ENCODE measurements around the gene ICE2.

The ICE2 gene

GRCh38 chr15:60448668-60449360, 30.1 kb downstream of the ICE2 start:
- ChIA-PET POLR2A (no interaction called here), CTCF (interaction anchor here (0.6 kb wide), 1 partner anchor 72 kb away, joined by 3 read pairs; no protein-coding TSS in a partner anchor)
- TF ChIP-seq BHLHE40 (IDR thresholded peaks at IDR 0.05; ENCODE audit: borderline replicate concordance) (no peak), LEF1 (IDR thresholded peaks at IDR 0.05; ENCODE audit: borderline replicate concordance) (no peak), ARNT (IDR thresholded peaks at IDR 0.05) (no peak), HDGF (IDR thresholded peaks at IDR 0.05; ENCODE audit: borderline replicate concordance) (no peak), FOXM1 (IDR thresholded peaks at IDR 0.05; ENCODE audit: borderline replicate concordance) (no peak), L3MBTL2 (conservative IDR thresholded peaks at IDR 0.05) (no peak), ELF4 (IDR thresholded peaks at IDR 0.05) (no peak), FOXA1 (IDR thresholded peaks at IDR 0.05) (no peak), FOXK2 (IDR thresholded peaks at IDR 0.05) (no peak), SUZ12 (IDR thresholded peaks at IDR 0.05) (no peak), NFRKB (IDR thresholded peaks at IDR 0.05) (no peak), ZNF384 (IDR thresholded peaks at IDR 0.05) (no peak), TARDBP (IDR thresholded peaks at IDR 0.05) (no peak), SP1 (IDR thresholded peaks at IDR 0.05) (no peak), PKNOX1 (IDR thresholded peaks at IDR 0.05) (no peak), CTBP1 (IDR thresholded peaks at IDR 0.05; ENCODE audit: borderline replicate concordance) (no peak)
- no peak for DNase-seq (ENCODE audit: extremely low spot score)

GRCh38 chr15:60444289-60444912, 34.5 kb downstream of the ICE2 start:
- no peak for DNase-seq (ENCODE audit: extremely low spot score)
- TF ChIP-seq L3MBTL2 (conservative IDR thresholded peaks at IDR 0.05) = no peak
- TF ChIP-seq FOXK2 (IDR thresholded peaks at IDR 0.05) = no peak
- no peak for TF ChIP-seq LEF1 (IDR thresholded peaks at IDR 0.05; ENCODE audit: borderline replicate concordance)
- TF ChIP-seq ARNT (IDR thresholded peaks at IDR 0.05) = no peak
- no peak for TF ChIP-seq CTBP1 (IDR thresholded peaks at IDR 0.05; ENCODE audit: borderline replicate concordance)
- TF ChIP-seq FOXA1 (IDR thresholded peaks at IDR 0.05) = no peak
- ChIA-PET POLR2A (no interaction called here), CTCF (interaction anchor here (1.7 kb wide), 1 partner anchor 85 kb away, joined by 7 read pairs; no protein-coding TSS in a partner anchor)

- DNase-seq (ENCODE audit: extremely low spot score) = no peak
- TF ChIP-seq ARNT (IDR thresholded peaks at IDR 0.05) = no peak
- TF ChIP-seq SUZ12 (IDR thresholded peaks at IDR 0.05) = no peak
- TF ChIP-seq PKNOX1 (IDR thresholded peaks at IDR 0.05) = no peak
- no peak for TF ChIP-seq LEF1 (IDR thresholded peaks at IDR 0.05; ENCODE audit: borderline replicate concordance)
- no peak for TF ChIP-seq BHLHE40 (IDR thresholded peaks at IDR 0.05; ENCODE audit: borderline replicate concordance)
- TF ChIP-seq NFRKB (IDR thresholded peaks at IDR 0.05) = no peak
- TF ChIP-seq L3MBTL2 (conservative IDR thresholded peaks at IDR 0.05) = no peak
- no peak for TF ChIP-seq ELF4 (IDR thresholded peaks at IDR 0.05)
- no peak for TF ChIP-seq FOXA1 (IDR thresholded peaks at IDR 0.05)
- no peak for TF ChIP-seq ZNF384 (IDR thresholded peaks at IDR 0.05)
- no peak for TF ChIP-seq HDGF (IDR thresholded peaks at IDR 0.05; ENCODE audit: borderline replicate concordance)
- no peak for TF ChIP-seq CTBP1 (IDR thresholded peaks at IDR 0.05; ENCODE audit: borderline replicate concordance)
- TF ChIP-seq SP1 (IDR thresholded peaks at IDR 0.05) = no peak
- no peak for TF ChIP-seq FOXK2 (IDR thresholded peaks at IDR 0.05)
- TF ChIP-seq FOXM1 (IDR thresholded peaks at IDR 0.05; ENCODE audit: borderline replicate concordance) = no peak
- TF ChIP-seq TARDBP (IDR thresholded peaks at IDR 0.05) = no peak
- ChIA-PET CTCF (no interaction called here), POLR2A (no interaction called here)
These were observed 36.2 kb downstream of the ICE2 start for GRCh38 chr15:60442763-60443162.

GRCh38 chr15:60442031-60442650, 36.8 kb downstream of the ICE2 start:
- TF ChIP-seq FOXA1 (IDR thresholded peaks at IDR 0.05) (no peak), BHLHE40 (IDR thresholded peaks at IDR 0.05; ENCODE audit: borderline replicate concordance) (no peak), FOXM1 (IDR thresholded peaks at IDR 0.05; ENCODE audit: borderline replicate concordance) (no peak), FOXK2 (IDR thresholded peaks at IDR 0.05) (no peak), ELF4 (IDR thresholded peaks at IDR 0.05) (no peak), SUZ12 (IDR thresholded peaks at IDR 0.05) (no peak), CTBP1 (IDR thresholded peaks at IDR 0.05; ENCODE audit: borderline replicate concordance) (no peak), L3MBTL2 (conservative IDR thresholded peaks at IDR 0.05) (no peak), PKNOX1 (IDR thresholded peaks at IDR 0.05) (no peak), HDGF (IDR thresholded peaks at IDR 0.05; ENCODE audit: borderline replicate concordance) (no peak), ARNT (IDR thresholded peaks at IDR 0.05) (no peak), ZNF384 (IDR thresholded peaks at IDR 0.05) (no peak), SP1 (IDR thresholded peaks at IDR 0.05) (no peak)
- DNase-seq (ENCODE audit: extremely low spot score) = no peak
- POLR2A ChIA-PET = no interaction called here
- CTCF ChIA-PET = interaction anchor here (0.7 kb wide), 1 partner anchor 230 kb away, joined by 4 read pairs; no protein-coding TSS in a partner anchor

GRCh38 chr15:60441331-60441730, 37.6 kb downstream of the ICE2 start:
- POLR2A ChIA-PET = no interaction called here

More at GRCh38 chr15:60441331-60441730, 37.6 kb downstream of the ICE2 start:
- CTCF ChIA-PET = no interaction called here
- no peak for DNase-seq (ENCODE audit: extremely low spot score)
- TF ChIP-seq ARNT (IDR thresholded peaks at IDR 0.05) (no peak), BHLHE40 (IDR thresholded peaks at IDR 0.05; ENCODE audit: borderline replicate concordance) (no peak), TARDBP (IDR thresholded peaks at IDR 0.05) (no peak), FOXM1 (IDR thresholded peaks at IDR 0.05; ENCODE audit: borderline replicate concordance) (no peak), FOXK2 (IDR thresholded peaks at IDR 0.05) (no peak), ELF4 (IDR thresholded peaks at IDR 0.05) (no peak), CTBP1 (IDR thresholded peaks at IDR 0.05; ENCODE audit: borderline replicate concordance) (no peak), PKNOX1 (IDR thresholded peaks at IDR 0.05) (no peak), FOXA1 (IDR thresholded peaks at IDR 0.05) (no peak), SP1 (IDR thresholded peaks at IDR 0.05) (no peak), ZNF384 (IDR thresholded peaks at IDR 0.05) (no peak), L3MBTL2 (conservative IDR thresholded peaks at IDR 0.05) (no peak), HDGF (IDR thresholded peaks at IDR 0.05; ENCODE audit: borderline replicate concordance) (no peak), SUZ12 (IDR thresholded peaks at IDR 0.05) (no peak)

Measured in HEK293T (cell line).